GM23338 (cell line): ENCODE measurements around the gene TTPAL.

Experiments used
- CTCF ChIP-seq, 2 experiments: fragments of 200-600 bp in 1 of 2; sonication (generic) in 1 of 2; conservative IDR thresholded peaks; 2 replicates each; pipeline versions ENCODE4 v1.5.1 to v1.6.1; 2016 to 2017; ENCODE audit warnings: antibody characterized with exemption in 2 of 2, low read depth in 2 of 2, mild to moderate bottlenecking in 2 of 2, moderate library complexity in 1 of 2
- EZH2 ChIP-seq: fragments of 200-600 bp; sonication (generic); IDR thresholded peaks from one replicate; pipeline ENCODE4 v1.8.0; 2017; ENCODE audit warnings: antibody characterized with exemption, mild to moderate bottlenecking, low read depth; ENCODE audit not compliant: unreplicated experiment
- EZH2phosphoT487 ChIP-seq: fragments of 200-600 bp; sonication (generic); IDR thresholded peaks from one replicate; pipeline ENCODE4 v1.8.1; 2018; ENCODE audit warnings: antibody characterized with exemption; ENCODE audit not compliant: unreplicated experiment
- JUNB ChIP-seq: IDR thresholded peaks from one replicate; pipeline ENCODE4 v1.6.1; 2016; ENCODE audit warnings: antibody characterized with exemption; ENCODE audit not compliant: unreplicated experiment
- POLR2AphosphoS5 ChIP-seq: IDR thresholded peaks from 2 replicates; pipeline ENCODE4 v1.6.1; 2016; ENCODE audit warnings: antibody characterized with exemption, low read depth
- REST ChIP-seq: IDR thresholded peaks from one replicate; pipeline ENCODE4 v1.6.1; 2018; ENCODE audit warnings: antibody characterized with exemption; ENCODE audit not compliant: unreplicated experiment

- no peak for TF ChIP-seq POLR2AphosphoS5
- no peak for TF ChIP-seq EZH2
- TF ChIP-seq CTCF (conservative IDR thresholded peaks at IDR 0.05; ENCODE audit: low read depth in 2 of 2), result no peak
- TF ChIP-seq REST, result no peak
- no peak for TF ChIP-seq EZH2phosphoT487
- TF ChIP-seq JUNB, result no peak
Observed at GRCh38 chr20:44517454-44517853, 41.8 kb downstream of the TTPAL start.
